ENCODE results near the gene PADI6.

Gene PADI6

DNA sequence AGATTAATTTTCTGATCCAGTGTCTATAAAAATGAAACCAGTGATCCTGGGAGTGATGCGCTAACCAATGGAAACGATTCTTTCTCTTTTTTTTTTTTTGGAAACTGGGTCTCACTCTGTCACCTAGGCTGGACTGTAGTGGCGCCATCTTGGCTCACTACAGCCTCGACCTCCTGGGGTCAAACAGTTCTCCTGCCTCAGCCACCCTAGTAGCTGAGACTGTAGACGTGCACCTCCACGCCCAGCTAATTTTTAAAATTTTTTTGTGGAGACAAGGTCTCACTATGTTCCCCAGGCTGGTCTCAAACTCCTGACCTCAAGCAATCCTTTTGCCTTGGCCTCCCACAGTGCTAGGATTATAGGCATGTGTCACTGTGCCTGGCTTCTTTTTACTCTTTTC, 70.8 kb downstream of the PADI6 start:
- no peak overlapping the region for H3K4me3 ChIP-seq (ENCODE audit: low read length)
- peaks cover 14% of the 10 kb centered on the region for H3K27me3 ChIP-seq (ENCODE audit: control insufficient read depth, low read length)
- H3K79me2 ChIP-seq (ENCODE audit: control insufficient read depth, low read length) = peaks cover 15% of the 10 kb centered on the region
- peaks cover 10% of the 10 kb centered on the region for H3K36me3 ChIP-seq (ENCODE audit: control insufficient read depth, low read length)
- H3K9me3 ChIP-seq (ENCODE audit: control insufficient read depth, insufficient read depth, low read length) = no peaks in the 10 kb centered on the region
- no peaks in the 10 kb centered on the region for H4K20me1 ChIP-seq (ENCODE audit: control insufficient read depth, insufficient read depth, low read depth, low read length)
- H3K9me2 ChIP-seq (replicated peaks; ENCODE audit: control insufficient read depth, low read length) = no peaks in the 10 kb centered on the region
- peaks cover 12% of the 10 kb centered on the region for H3F3A ChIP-seq (ENCODE audit: control insufficient read depth, insufficient read depth)
- no peak overlapping the region for H3K4me2 ChIP-seq (ENCODE audit: low read length)
- TF ChIP-seq, protein P1, sequence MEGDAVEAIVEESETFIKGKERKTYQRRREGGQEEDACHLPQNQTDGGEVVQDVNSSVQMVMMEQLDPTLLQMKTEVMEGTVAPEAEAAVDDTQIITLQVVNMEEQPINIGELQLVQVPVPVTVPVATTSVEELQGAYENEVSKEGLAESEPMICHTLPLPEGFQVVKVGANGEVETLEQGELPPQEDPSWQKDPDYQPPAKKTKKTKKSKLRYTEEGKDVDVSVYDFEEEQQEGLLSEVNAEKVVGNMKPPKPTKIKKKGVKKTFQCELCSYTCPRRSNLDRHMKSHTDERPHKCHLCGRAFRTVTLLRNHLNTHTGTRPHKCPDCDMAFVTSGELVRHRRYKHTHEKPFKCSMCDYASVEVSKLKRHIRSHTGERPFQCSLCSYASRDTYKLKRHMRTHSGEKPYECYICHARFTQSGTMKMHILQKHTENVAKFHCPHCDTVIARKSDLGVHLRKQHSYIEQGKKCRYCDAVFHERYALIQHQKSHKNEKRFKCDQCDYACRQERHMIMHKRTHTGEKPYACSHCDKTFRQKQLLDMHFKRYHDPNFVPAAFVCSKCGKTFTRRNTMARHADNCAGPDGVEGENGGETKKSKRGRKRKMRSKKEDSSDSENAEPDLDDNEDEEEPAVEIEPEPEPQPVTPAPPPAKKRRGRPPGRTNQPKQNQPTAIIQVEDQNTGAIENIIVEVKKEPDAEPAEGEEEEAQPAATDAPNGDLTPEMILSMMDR (IDR thresholded peaks at IDR 0.05; ENCODE audit: low read depth, low read length, poor library complexity, severe bottlenecking) = no peak
- no peak for TF ChIP-seq EZH2phosphoT487 (IDR thresholded peaks at IDR 0.05; ENCODE audit: borderline replicate concordance, low read length)
- no peak overlapping the region for H3K27ac ChIP-seq (ENCODE audit: low read depth, low read length)
- peaks cover 21% of the 10 kb centered on the region for H3K4me1 ChIP-seq (ENCODE audit: control insufficient read depth, low read length)

DNA sequence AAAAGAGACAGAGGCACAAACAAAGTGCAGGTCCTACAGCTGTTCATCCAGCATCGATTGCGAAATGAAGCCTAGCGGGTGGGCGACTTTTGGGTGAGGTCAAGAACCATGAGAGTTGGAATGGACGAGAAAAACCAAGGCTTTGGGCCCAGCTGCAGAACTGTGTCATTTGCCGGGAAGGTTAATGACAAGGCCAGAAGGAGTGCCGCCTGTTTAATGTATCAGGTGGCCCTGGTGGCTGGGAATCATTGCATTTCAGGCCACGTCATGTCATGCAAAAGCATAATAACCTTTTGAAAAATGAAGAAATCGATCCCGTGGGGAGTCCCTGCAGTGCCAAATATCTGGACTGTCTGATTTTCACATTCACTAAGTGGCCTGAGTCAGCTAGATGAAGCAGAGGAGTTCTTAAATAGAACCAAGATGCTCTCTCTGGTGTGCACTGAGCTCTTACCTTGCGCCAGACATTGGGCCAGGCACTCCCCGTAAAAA, 75.6 kb downstream of the PADI6 start:
- TF ChIP-seq EZH2phosphoT487 (IDR thresholded peaks at IDR 0.05; ENCODE audit: borderline replicate concordance, low read length) = no peak
- TF ChIP-seq, protein P1 (IDR thresholded peaks at IDR 0.05; ENCODE audit: low read depth, low read length, poor library complexity, severe bottlenecking) = no peak
- Histone ChIP-seq H3K9me3 (ENCODE audit: control insufficient read depth, insufficient read depth, low read length) (no peaks in the 10 kb centered on the region), H4K20me1 (ENCODE audit: control insufficient read depth, insufficient read depth, low read depth, low read length) (no peaks in the 10 kb centered on the region), H3K9me2 (replicated peaks; ENCODE audit: control insufficient read depth, low read length) (no peaks in the 10 kb centered on the region), H3K27me3 (ENCODE audit: control insufficient read depth, low read length) (peaks cover 13% of the 10 kb centered on the region), H3K79me2 (ENCODE audit: control insufficient read depth, low read length) (no peaks in the 10 kb centered on the region), H3K27ac (ENCODE audit: low read depth, low read length) (no peak overlapping the region), H3K4me1 (ENCODE audit: control insufficient read depth, low read length) (peaks cover 9% of the 10 kb centered on the region), H3K36me3 (ENCODE audit: control insufficient read depth, low read length) (no peaks in the 10 kb centered on the region), H3K4me2 (ENCODE audit: low read length) (no peak overlapping the region), H3K4me3 (ENCODE audit: low read length) (no peak overlapping the region), H3F3A (ENCODE audit: control insufficient read depth, insufficient read depth) (no peaks in the 10 kb centered on the region)
